GM18520 (cell line): Measurements from ENCODE around the gene ZFP36L1.
"Not testable (repeated sequence)": the region's sequence is repeated elsewhere in the genome, so short reads cannot be mapped to it uniquely, and the experiment has no call there.

Experiments used
- ATAC-seq: cut with Tn5 transposase; IDR thresholded peaks from one replicate; pipeline ENCODE4 v1.9.1; 2021; ENCODE audit not compliant: unreplicated experiment

ZFP36L1 gene

DNA sequence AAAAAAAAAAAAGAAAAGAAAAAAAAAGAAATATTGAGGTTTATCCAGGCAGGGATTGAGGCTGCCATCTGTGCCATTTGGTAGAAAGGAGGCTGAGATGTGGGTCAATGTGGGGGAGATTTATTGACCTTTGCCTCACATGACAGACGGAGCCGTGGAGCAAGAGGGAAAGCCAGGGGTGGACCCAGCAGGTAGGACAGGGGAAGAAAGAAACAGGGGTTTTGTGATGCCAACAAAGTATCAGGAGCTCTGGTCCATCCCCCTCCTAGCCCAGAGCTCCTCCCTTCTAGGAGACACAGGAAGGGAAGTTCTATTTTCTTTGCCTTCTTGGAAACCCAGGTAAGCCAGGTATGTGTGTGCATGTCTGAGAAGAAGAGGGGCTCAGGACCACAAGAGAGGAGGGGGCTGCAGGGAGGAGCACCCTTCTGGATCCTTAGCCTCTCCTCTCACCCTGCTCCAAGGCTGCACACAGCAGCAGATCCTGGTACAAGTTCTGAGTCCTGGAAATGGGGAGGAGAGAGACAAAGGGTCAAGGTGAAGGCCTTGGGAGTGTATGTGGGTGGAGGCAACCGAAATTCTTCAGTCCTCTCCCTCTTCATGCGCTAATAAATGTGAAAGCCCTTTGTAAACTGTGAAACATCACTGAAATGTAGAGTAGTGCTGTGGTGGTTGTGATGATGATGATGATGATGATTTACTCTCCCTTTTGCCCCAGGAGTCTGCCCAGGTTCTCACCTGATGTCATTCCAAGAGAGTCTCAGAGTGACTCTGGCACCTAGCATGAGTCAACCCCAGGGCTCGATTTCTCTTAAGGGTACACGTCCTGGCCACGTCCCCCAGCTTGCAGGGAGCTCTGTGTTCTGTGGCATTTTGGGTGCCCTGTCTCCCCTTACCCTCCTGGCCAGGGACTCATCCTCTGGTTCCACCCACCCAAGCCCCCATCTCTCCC lies 26.3 kb downstream of the ZFP36L1 start:
- no peak for ATAC-seq

DNA sequence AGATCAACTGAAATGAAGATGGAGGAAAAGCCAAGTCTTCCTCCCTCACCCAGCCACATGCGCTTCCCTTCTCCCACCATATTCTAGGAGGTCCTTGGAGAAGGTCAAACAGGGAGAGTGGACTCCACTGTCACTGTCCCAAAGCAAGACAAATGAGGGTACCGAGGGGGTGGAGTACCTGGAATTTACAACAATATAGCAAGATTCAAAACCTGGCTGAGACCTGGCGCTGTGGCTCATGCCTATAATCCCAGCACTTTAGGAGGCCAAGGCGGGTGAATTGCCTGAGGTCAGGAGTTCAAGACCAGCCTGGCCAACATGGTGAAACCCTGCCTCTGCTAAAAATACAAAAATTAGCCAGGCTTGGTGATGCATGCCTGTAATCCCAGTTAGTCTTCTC lies 29.0 kb downstream of the ZFP36L1 start:
- ATAC-seq = not testable (repeated sequence)

DNA sequence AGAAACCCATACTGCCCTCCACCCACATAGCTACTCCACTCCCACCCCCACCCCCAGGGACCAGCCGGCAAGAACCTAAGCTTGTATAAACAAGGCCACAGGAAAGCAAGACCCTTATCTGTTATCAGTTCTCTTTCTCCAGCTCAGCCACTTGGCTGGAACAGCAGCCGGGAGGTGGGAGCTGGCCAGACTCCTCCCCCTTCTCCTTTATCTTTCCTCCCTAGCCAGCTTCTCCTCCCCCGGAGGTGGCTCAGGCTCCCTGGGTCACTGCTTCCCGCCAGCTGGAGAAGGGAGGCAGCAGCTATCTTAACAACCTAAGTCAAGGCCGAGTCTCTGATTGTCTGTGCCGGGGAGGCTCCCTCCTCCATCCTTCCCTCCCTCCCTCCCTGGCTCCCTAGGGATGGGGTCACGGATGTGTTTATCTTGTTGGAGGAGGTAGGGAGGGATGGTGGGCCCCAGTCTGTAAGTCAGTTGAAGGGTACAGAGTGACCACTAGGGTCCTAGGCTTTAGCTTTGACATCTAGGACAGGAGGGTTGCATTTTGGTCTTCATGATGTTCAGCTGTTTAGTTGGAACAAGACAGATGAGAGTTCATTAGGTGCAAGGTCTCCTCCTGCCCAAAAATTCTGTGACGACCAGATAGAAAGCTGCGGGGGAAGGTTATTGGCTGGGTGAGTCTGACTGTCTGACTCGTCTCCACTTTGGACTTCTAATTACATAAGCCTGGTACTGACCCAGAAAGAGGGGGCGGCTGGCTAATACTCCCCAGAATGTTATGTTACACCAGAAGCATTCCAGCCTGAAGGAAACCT lies 29.7 kb downstream of the ZFP36L1 start:
- ATAC-seq = no peak

DNA sequence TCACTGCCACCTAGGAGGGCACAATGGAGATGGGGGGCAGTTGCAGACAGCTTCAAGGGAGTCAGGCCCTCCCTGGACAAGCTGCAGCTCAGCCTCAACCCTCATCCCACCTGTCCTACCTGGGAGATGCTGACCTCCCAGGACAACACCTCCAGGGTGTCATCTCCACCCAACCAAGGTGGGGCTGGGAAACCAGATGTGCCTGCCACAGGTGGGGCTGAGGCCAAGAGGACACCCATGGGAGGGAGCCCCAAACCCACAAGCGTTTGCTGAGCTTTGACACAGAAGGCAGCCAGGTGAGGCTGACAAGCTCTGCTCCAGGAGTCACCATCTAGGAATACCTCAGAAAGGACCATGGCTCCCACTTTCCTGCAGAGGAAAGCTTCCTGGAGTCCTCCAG lies 31.5 kb downstream of the ZFP36L1 start:
- no peak for ATAC-seq

DNA sequence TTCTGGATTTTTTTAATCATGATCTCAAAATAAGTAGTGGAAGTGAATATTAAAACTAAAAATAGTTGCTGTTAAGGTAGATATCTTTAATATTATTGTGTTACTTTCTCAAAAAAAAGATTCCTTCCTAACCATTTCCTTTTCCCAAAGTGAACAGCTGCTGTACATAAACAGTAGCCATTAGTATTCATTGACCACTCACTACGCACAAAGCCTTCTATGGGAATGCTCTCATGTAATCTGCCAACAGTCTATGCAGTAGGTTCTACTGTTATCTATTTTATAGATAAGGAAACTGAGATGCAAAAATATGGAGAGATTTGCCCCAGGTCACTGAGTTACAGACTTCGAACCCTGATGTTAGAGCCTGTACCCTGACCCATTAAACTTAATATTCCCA lies 32.1 kb downstream of the ZFP36L1 start:
- ATAC-seq = no peak

DNA sequence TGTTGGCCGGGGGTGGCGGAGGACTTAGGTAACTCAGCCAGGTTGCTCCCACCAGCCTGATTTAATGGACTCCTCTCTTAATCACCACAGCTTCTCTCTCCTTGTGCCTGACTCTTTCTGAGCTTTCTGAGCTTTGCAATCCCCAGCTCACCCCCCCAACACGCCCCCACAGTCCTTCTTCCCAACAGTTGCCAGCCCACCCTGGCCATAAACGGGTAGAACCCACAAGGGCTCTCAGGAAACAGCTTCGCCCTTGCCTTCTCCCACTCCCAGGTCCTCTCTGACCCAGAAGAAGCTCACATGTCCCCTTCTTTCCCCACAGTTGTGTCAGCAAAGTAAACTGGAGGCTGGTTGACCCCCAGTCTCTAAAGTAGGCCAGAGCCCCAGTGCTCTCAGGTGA lies 32.9 kb downstream of the ZFP36L1 start:
- no peak for ATAC-seq

DNA sequence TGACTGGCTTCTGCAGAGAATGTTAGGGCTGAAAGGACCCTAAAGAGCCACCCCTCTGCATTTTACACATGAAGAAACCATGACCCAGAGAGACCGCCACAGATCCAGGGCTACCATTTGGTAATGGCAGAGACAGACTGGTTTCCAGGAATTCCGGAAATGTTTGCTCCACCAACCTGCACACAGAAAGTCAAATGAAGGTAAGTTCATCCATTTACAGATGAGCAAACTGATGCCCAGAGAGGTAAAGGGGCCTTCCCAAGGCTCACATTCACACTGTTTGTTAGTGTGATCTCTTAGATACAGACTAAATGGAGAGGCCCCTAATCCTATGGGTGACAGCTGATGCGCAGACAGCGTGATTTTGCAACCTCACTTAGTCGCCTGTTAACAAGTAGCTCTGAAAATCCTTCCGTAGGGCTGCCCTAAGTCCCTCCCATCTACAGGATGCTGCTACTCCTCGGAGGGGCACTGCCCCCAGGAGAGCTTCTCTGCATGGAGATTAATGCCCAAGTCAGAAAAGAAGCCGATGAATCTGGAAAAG lies 33.8 kb downstream of the ZFP36L1 start:
- ATAC-seq = no peak

DNA sequence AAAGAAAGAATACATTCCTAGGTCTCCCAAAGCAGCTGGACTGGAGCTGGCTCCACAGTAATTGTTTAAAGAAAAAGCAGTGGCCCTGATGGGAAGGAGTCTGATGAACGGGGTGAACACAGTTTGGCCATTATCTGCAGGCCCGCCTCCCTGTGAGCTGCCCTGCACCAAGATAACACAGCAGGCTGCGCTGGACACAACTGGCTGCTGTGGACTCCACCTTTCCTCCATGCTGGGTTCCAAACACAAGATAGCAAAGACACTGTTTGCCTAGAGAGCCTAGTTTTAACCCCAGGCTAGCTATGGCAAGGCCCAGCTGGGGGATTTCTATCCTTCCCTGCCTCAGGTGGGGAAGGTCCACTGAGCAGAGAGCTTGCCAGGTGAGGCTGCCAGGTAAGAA lies 34.6 kb downstream of the ZFP36L1 start:
- ATAC-seq = no peak

DNA sequence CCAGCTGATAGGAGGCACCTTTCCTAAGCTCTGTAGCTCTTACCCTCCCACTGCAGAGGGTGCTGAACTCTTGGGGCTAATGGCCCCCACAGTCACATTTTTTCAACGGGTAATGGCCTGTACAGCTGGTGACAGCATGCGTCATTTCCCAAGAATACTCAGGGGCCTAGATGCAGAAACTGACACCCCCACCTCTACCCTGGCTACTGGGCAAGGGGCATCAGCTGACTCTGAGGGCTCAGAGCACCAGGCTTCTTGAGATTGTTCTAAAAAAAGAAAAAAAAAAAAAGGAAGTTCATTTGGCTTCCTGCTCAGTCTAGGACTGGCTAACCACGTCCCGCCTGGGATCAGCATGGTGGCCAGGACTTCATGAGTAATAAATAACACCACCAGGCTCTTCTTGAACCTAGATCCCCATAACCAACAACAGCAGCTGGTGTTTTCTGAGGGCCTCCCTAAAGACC lies 35.2 kb downstream of the ZFP36L1 start:
- no peak for ATAC-seq

DNA sequence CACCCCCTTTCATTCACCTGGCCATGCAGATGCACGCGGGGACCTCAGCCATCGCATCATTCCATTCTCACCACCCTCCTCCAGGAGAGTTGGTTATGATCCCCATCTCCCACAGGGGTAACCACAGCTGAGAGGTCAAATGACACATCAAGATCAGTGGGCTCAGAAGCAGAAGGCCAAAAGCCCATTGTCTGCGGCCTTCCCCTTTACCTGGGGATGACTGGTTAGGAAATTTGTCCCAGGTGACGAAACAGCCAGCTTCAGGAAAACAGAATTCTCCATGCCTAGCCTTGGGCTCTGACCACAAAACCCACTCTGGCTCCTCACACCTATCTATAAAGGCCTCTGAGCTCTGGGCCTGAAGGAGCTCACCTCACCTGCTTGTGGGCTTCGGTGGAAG lies 36.1 kb downstream of the ZFP36L1 start:
- no peak for ATAC-seq

DNA sequence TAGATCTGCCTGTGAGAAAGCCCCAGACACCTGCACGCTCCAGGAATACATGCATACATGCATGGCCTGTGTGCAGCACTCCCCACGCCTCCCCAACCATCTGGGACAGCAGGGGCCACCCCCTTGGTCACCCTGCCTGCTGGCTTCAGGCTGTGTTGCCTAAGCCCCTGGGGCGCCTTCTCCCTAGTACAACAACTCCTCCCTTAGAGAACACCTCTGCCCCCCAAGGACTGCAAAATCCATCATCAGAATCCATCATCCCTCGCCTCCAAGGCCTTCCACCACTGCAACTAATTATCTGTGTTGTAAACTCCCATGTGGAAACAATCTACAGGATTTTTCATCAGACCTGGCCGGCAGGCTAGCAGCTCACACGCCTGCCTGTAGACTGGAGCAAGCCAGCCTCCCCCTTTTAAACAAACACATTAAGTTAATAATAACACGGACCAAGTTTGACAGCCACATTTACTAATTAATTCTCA lies 36.8 kb downstream of the ZFP36L1 start:
- ATAC-seq = no peak

DNA sequence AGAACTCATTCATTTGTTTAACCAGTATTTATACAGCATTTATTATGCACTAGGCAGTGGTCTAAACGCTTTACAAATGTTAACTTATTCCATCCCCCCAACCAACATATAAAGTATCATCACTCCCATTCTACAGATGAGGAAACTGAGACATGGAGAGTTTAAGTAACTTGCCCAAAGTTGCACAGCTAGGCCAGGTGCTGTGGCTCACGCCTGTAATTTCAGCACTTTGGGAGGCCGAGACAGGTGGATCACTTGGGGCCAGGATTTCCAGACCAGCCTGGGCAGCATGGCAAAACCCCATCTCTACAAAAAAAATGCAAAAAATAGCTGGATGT lies 37.9 kb downstream of the ZFP36L1 start:
- no peak for ATAC-seq

DNA sequence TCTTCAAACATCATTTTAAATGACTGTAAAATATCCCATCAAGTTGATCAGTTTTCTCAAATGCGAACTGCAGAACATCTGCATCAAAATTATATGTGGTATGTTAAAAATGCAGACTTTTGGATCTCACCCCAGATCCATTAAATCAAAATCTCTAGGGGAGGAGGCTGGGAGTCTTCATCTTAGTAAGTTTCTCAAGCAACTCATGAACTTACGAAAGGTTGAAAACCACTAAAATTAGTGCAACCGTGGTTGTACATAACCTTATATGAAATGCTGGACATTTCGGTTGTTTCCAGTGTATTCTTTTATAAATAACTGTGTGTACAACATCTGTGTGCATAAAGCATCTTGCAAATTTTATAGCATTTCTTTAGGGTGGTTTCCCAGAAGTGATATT lies 39.2 kb downstream of the ZFP36L1 start:
- ATAC-seq = no peak

DNA sequence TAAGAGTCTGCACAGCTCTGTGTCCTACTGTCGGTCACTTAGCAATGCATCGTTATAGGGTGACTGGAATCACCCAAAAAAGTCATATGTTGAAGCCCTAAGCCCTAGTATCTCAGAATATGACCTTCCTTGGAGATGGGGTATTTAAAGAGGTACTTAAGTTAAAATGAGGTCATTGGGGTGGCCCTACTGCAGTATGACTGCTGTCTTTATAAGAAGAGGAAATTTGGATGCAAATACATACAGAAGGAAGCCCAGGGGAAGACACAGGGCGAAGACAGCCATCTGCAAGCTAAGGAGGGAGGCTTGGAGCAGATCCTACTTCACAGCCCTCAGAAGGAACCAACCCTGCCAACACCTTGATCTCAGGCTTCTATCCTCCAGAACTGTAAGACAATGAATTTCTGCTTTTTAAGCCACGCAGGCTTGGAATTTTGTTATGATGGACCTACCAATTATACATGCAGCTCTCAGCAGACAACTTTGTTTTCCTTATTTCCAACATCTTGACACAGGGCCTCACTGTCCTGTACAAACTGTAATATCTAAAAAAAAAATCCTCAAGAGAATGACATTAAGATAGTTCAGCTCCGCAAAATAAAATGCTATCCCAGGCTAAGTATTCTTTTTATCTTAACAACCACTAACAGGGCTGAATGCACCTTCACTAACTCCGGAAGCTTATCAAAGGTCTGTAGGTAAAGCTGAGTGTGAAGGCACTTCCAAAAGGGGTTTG lies 40.4 kb downstream of the ZFP36L1 start:
- ATAC-seq = no peak

DNA sequence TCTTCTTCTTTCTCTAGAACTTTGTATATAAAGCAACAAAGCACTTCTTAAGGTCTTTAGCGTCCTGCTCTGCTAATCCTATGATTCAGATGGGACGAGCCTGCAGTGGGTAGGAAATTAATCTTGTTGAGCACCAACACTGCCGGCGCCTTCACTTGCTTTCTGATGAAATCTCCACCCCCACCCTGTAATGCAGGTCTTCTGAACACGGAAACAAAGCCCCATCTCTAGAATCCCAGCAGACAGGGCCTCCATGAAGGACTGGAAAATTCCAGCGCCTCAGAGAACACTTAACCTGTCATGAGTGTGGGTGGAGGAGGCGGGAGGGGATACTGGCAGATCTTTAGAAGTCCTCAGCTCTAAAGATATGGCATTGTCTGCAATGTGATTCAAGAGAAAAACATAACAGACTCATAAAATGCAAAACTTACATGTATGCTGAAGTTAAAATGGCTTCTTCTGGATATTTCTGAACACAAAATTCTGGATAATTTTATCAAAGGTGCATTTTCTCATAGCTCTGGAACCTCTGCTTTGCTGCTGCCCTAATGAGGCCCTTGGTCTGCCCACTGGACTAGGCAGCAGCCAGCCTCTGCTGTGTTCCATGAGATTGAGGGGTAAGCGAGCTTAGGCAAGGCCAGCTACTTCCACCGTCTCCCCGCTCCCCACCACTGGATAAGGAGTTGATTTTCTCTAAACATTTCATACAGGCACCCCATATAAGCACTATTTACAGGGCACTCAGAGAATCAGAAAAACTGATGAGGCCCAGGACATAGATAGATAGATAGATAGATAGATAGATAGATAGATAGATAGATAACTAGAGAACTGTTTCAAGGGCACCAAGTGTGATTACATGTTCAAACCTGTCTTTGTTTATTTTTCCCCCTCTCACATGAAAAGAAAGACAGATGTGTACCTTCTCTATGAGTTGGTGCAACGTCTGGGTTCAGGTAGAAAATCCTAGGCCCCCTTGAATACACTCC lies 43.1 kb downstream of the ZFP36L1 start:
- ATAC-seq = no peak

DNA sequence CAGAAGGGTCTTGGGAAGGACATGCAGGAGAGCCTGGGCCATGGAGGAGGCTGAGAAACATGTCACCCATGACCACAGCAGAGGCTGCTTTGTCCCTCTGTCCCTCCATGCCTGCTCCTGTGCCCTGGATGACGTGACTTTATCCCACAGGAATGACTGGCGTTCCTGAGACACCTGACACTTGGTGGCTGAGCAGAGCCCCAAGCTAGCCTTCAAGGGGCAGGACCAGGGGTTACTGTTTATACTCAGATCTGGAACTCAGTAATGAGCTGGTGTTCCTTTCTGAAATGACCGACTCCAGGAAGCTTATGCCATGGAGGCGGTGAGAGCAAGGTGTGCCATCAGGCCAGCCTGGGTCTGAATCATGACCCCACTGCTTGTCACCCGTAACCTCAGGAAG lies 44.2 kb downstream of the ZFP36L1 start:
- no peak for ATAC-seq

DNA sequence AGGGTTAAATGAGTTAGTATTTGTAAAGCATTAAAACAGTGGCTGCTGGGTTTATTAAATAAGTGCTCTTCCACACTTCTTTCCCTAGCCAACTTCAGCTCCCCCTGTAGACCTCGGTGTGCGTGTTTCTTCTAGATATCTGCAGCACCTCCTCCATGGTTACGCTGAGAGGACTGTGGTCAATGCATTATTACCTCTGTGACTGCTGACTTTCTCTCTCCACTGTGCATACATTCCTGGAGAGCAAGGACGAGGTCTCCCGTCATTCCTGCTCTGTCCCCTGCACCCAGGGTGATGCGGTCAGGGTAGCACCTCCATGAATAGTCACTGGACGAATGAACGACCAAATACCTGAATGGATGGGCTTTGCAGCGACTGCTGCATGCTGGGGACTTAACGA lies 44.6 kb downstream of the ZFP36L1 start:
- ATAC-seq = no peak

DNA sequence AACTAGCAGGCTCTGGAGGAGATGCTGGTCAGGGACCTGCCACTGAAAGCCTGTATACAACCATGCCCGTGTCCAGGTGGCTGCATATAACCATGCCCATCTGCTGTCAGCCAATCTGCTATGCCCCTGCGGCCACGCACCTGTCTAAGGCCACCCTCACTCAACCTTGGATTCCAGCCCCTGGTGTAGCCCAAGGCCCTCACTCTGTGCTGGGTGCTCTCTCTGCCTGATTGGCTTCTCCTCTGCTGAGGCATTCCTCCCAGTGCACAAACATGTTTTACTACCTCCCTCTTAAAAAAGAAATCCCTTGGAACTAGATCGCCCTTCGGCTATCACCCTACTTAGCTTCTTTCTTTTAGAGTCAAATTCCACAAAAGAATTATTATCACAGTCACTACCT lies 45.5 kb downstream of the ZFP36L1 start:
- no peak for ATAC-seq

DNA sequence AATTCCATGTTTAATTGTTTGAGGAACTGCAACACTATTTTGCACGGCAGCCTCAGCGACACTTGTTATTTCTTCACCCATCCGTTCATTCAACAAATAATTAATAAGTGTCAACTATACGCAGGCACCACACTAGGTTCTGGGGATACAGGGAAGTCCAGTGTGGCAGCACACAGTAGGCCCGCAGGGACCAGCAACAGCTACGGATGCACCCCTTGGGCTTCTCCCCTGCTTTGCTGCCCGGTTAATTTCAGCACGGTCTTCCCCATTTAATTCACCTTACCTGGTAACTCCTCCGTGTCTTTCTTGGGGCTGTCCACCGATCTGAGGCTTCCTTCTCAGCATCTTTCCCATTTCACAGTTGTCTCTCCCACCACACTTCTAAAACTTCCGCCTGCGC lies 48.3 kb downstream of the ZFP36L1 start:
- ATAC-seq = no peak
